K562 (cell line): ENCODE results near the gene SRRT. TPM values are rescaled to one million over a fixed set of nuclear protein-coding genes. Genes with fewer than 3 reads are reported as not detected.

ENCODE experiments used
- FOXM1 ChIP-seq, 2 experiments: fragments of 450-650 bp in 1 of 2; sonication (generic) in 1 of 2; formaldehyde crosslinking in 1 of 2; IDR thresholded peaks; 2 replicates each; pipeline versions ENCODE4 v1.6.1 to v1.9.0; 2017 to 2022; ENCODE audit warnings: low read depth in 2 of 2, mild to moderate bottlenecking in 2 of 2, missing genetic modification reagents in 1 of 2, moderate library complexity in 1 of 2
- HMBOX1 ChIP-seq: sonication (generic); IDR thresholded peaks from 2 replicates; pipeline ENCODE4 v1.6.1; 2016
- JUND ChIP-seq, 2 experiments: IDR thresholded peaks; 2 replicates in 1 of 2; 3 replicates in 1 of 2; pipeline ENCODE4 v1.6.1; 2011; ENCODE audit warnings: borderline replicate concordance in 2 of 2, low read depth in 2 of 2, low read length in 2 of 2, improper control_type of control experiment in 1 of 2, missing biosample characterization in 1 of 2, missing genetic modification characterization in 1 of 2, missing genetic modification reagents in 1 of 2
- MAX ChIP-seq: sonication (generic); formaldehyde crosslinking; IDR thresholded peaks from 2 replicates; pipeline ENCODE4 v1.9.0; 2022; ENCODE audit warnings: mild to moderate bottlenecking, missing genetic modification reagents
- MCM5 ChIP-seq: fragments of 450-650 bp; IDR thresholded peaks from 2 replicates; pipeline ENCODE4 v1.6.1; 2016; ENCODE audit warnings: low read depth
- MYNN ChIP-seq, 2 experiments: sonication (generic); formaldehyde crosslinking in 1 of 2; IDR thresholded peaks; 2 replicates each; pipeline versions ENCODE4 v1.5.0 to v1.6.1; 2016 to 2020; ENCODE audit warnings: antibody characterized with exemption in 1 of 2, missing genetic modification reagents in 1 of 2
- NFE2L1 ChIP-seq: fragments of 450-650 bp; IDR thresholded peaks from 2 replicates; pipeline ENCODE4 v1.6.1; 2016; ENCODE audit warnings: missing genetic modification characterization, low read depth, mild to moderate bottlenecking, missing compliant biosample characterization, moderate library complexity, borderline replicate concordance
- RREB1 ChIP-seq: fragments of 250-450 bp; sonication (Bioruptor Pico); IDR thresholded peaks from 2 replicates; pipeline ENCODE4 v1.4.0; 2020
- TSHZ1 ChIP-seq: fragments of 250-450 bp; sonication (Bioruptor Pico); IDR thresholded peaks from 2 replicates; pipeline ENCODE4 v1.4.0; 2020; ENCODE audit warnings: mild to moderate bottlenecking, moderate library complexity
- ZBED1 ChIP-seq: IDR thresholded peaks from 2 replicates; pipeline ENCODE4 v1.6.1; 2014
- ZKSCAN8 ChIP-seq: fragments of 200-800 bp; sonication (Bioruptor generic); IDR thresholded peaks from 2 replicates; pipeline ENCODE4 v1.6.1; 2016; ENCODE audit warnings: missing genetic modification characterization, missing compliant biosample characterization
- ZNF449 ChIP-seq: fragments of 250-450 bp; sonication (Bioruptor Pico); IDR thresholded peaks from 2 replicates; pipeline ENCODE4 v1.8.0; 2022; ENCODE audit warnings: moderate library complexity, mild to moderate bottlenecking, inconsistent platforms
- polyA plus RNA-seq, 8 experiments: library from polyadenylated mRNA; depleted of rRNA in 4 of 8; stranded (reverse) in 5 of 8; unstranded in 3 of 8; fragments of >200 nt; fragmentation: Nextera tagmentation in 2 of 8; fragmentation: Illumina TruSeq in 1 of 8; extraction: Ambion mirVana in 2 of 8; extraction: Trizol in 1 of 8; gene quantifications; 2 replicates each; pipeline versions ENCODE4 v1.2.1 to v1.2.3, GENCODE V29; 2011 to 2014; ENCODE audit warnings: inconsistent platforms in 1 of 8, missing spikeins in 1 of 8
- total RNA-seq, 7 experiments: library from RNA; depleted of rRNA in 6 of 7; stranded (reverse); fragments of >200 nt in 6 of 7; fragmentation: Illumina TruSeq in 2 of 7; extraction: Trizol in 2 of 7; gene quantifications; 2 replicates each; pipeline versions ENCODE4 v1.2.1 to v1.2.3, GENCODE V29; 2011 to 2021; ENCODE audit warnings: low replicate concordance in 1 of 7

SRRT gene
- total and polyA plus RNA-seq, 9 of the 15 experiments (the other 6 are each of a cell fraction or from before 2014, with no cell fraction given), result 10.3 to 263 (median 84.4) TPM

GRCh38 chr7:100895956-100896731 is 21.2 kb downstream of the SRRT start (continued):
- TF ChIP-seq MAX (CRISPR knock-in tag) (peak; percentile 68), HMBOX1 (no peak), ZBED1 (no peak; the same call in 1 of the 2 replicates), JUND (IDR thresholded peaks at IDR 0.05; ENCODE audit: borderline replicate concordance, low read depth, low read length) (peak; percentile 82), JUND (tag; IDR thresholded peaks at IDR 0.05; ENCODE audit: borderline replicate concordance, low read depth, low read length) (peak; percentile 40; the same call in 2 of the 3 replicates), ZNF449 (CRISPR knock-in tag) (no peak), RREB1 (CRISPR knock-in tag) (no peak), MCM5 (no peak), MYNN (IDR thresholded peaks at IDR 0.05) (no peak), MYNN (CRISPR knock-in tag; IDR thresholded peaks at IDR 0.05) (no peak), TSHZ1 (CRISPR knock-in tag) (no peak), NFE2L1 (tag) (no peak), FOXM1 (IDR thresholded peaks at IDR 0.05; ENCODE audit: low read depth) (no peak), FOXM1 (CRISPR knock-in tag; IDR thresholded peaks at IDR 0.05; ENCODE audit: low read depth) (no peak), ZKSCAN8 (no peak)
